ENCODE results near the gene GTF2H3. TPM values are rescaled to one million over a fixed set of nuclear protein-coding genes. Genes with fewer than 3 reads are reported as not detected.

Gene GTF2H3
- total and polyA plus RNA-seq, 10 of the 15 experiments (the other 5 are each of a cell fraction or from before 2014, with no cell fraction given): 20.6 to 62.9 (median 34.7) TPM

GRCh38 chr12:123667771-123668170 is 34.1 kb downstream of the GTF2H3 start:
- POLR2A ChIA-PET: no interaction called here

More at GRCh38 chr12:123667771-123668170, 34.1 kb downstream of the GTF2H3 start:
- ChIA-PET RAD21 (ENCODE audit: unreplicated experiment) (no interaction called here), CTCF (no interaction called here), SMC1A (ENCODE audit: uncharacterized antibody, unreplicated experiment) (no interaction called here)
- no peak for DNase-seq (ENCODE audit: low read depth, low spot score)
- FAIRE-seq: no peak
- H3K4me2 ChIP-seq (ENCODE audit: control insufficient read depth, insufficient read depth): no peak overlapping the region
- no TSS peak for BruUV-seq (replicated peaks)
- H2AFZ ChIP-seq (ENCODE audit: control insufficient read depth, low read depth, low read length): no peak overlapping the region
- in situ Hi-C loops (cut with MboI): no loop called here
- H3K27ac ChIP-seq (ENCODE audit: control insufficient read depth, insufficient read depth): no peak overlapping the region
- 78% methylated on average over 8 of the region's 8 CpGs for WGBS (ENCODE audit: insufficient coverage, insufficient replicate concordance, low lambda C conversion rate, missing lambda C conversion rate)
- H3K4me3 ChIP-seq: no peak overlapping the region
- H3K9ac ChIP-seq (ENCODE audit: control insufficient read depth, insufficient read depth, low read length): no peak overlapping the region
- H3K4me1 ChIP-seq (ENCODE audit: control insufficient read depth, insufficient read depth, low read length): peaks cover 5% of the 10 kb centered on the region; the same call in 1 of the 2 replicates
- no peaks in the 10 kb centered on the region; a peak in 2 of 4 replicates for H3K36me3 ChIP-seq (ENCODE audit: control insufficient read depth in 2 of 2, insufficient read depth in 2 of 2, low read length in 1 of 2)
- intact Hi-C loops (cut with micrococcal nuclease; ENCODE audit: unreplicated experiment): no loop called here
- no peak for ATAC-seq
- TF ChIP-seq ELK1 (IDR thresholded peaks at IDR 0.05; ENCODE audit: low read depth, low read length) (no peak), CHD2 (IDR thresholded peaks at IDR 0.05; ENCODE audit: borderline replicate concordance, low read depth, low read length) (no peak), IRF4 (IDR thresholded peaks at IDR 0.05; ENCODE audit: low read depth, low read length) (no peak), IKZF1 (conservative IDR thresholded peaks at IDR 0.05) (no peak), TBL1XR1 (IDR thresholded peaks at IDR 0.05; ENCODE audit: low read depth, low read length) (no peak), IKZF2 (IDR thresholded peaks at IDR 0.05) (no peak), YBX1 (IDR thresholded peaks at IDR 0.05) (no peak), RCOR1 (conservative IDR thresholded peaks at IDR 0.05; ENCODE audit: low read depth, low read length) (no peak), RAD51 (IDR thresholded peaks at IDR 0.05) (no peak), BHLHE40 (IDR thresholded peaks at IDR 0.05; ENCODE audit: borderline replicate concordance in 1 of 2, low read depth in 2 of 2, low read length in 1 of 2) (no peak), RELA (IDR thresholded peaks at IDR 0.05; ENCODE audit: borderline replicate concordance, partially characterized antibody) (no peak), PRDM15 (CRISPR knock-in tag; IDR thresholded peaks at IDR 0.05) (no peak)
- no peaks in the 10 kb centered on the region for H4K20me1 ChIP-seq (ENCODE audit: control insufficient read depth, insufficient read depth)
- no peaks in the 10 kb centered on the region for H3K27me3 ChIP-seq (replicated peaks in 1 of 2; ENCODE audit: control insufficient read depth in 2 of 2, insufficient read depth in 2 of 2, low read length in 1 of 2)
- no peaks in the 10 kb centered on the region for H3K79me2 ChIP-seq (ENCODE audit: control insufficient read depth, insufficient read depth, low read length)
- H3K9me3 ChIP-seq (replicated peaks; ENCODE audit: control insufficient read depth, insufficient read depth, low read length): no peaks in the 10 kb centered on the region
